GM12878 (cell line): ENCODE data around the gene AP4E1. TPM values are rescaled to one million over a fixed set of nuclear protein-coding genes. Genes with fewer than 3 reads are reported as not detected.
"Not testable (repeated sequence)": the region's sequence is repeated elsewhere in the genome, so short reads cannot be mapped to it uniquely, and the experiment has no call there.

Source experiments
- ATAC-seq: fragments of 200-7000 bp; cut with Tn5 transposase; 3 replicates; pipeline ENCODE4 v1.9.1; 2020; ENCODE audit warnings: mild to moderate bottlenecking, moderate library complexity
- BruUV-seq: library from RNA; stranded (reverse); fragments of 400-500 nt; replicated peaks from 2 replicates; lab custom pipeline; 2021; lab: Mats Ljungman, UMichigan
- CTCF ChIA-PET: fragments of 300-600 bp; sonication (Branson Sonifier 250); formaldehyde crosslinking; extraction: SDS; loops from one replicate; lab custom pipeline; 2021; ENCODE audit warnings: inconsistent platforms; lab: Yijun Ruan, JAX
- POLR2A ChIA-PET: fragments of 350-600 bp; formaldehyde crosslinking; extraction: SDS; loops from one replicate; lab custom pipeline; 2021; ENCODE audit warnings: inconsistent platforms; lab: Charles Lee
- RAD21 ChIA-PET: fragments of 300-600 bp; sonication (Branson Sonifier 250); formaldehyde crosslinking; loops from one replicate; lab custom pipeline; 2023; ENCODE audit warnings: antibody characterized with exemption; ENCODE audit not compliant: unreplicated experiment; lab: Charles Lee
- SMC1A ChIA-PET: fragments of 300-600 bp; sonication (Branson Sonifier 250); formaldehyde crosslinking; loops from one replicate; lab custom pipeline; 2023; ENCODE audit not compliant: unreplicated experiment, uncharacterized antibody; lab: Charles Lee
- DNase-seq: peaks from one replicate; pipeline ENCODE4 v3.0.0-alpha.2; 2011; ENCODE audit warnings: low read depth, low spot score
- FAIRE-seq: peaks from 3 replicates; lab custom pipeline; 2011; peaks lifted over from hg19 to GRCh38; lab: Jason Lieb, UNC
- H2AFZ ChIP-seq: 2 replicates; pipeline ENCODE4 v1.6.0; 2011; ENCODE audit warnings: low read depth, low read length, control low read depth; ENCODE audit not compliant: control insufficient read depth
- H3K27ac ChIP-seq: 2 replicates; pipeline ENCODE4 v1.5.1; 2011; ENCODE audit warnings: control low read depth; ENCODE audit not compliant: control insufficient read depth, insufficient read depth
- H3K27me3 ChIP-seq, 2 experiments: replicated peaks in 1 of 2; 2 replicates each; pipeline versions ENCODE4 v1.6.0 to v1.6.1; 2011; ENCODE audit warnings: low read length in 1 of 2; ENCODE audit not compliant: control insufficient read depth in 2 of 2, insufficient read depth in 2 of 2
- H3K36me3 ChIP-seq, 2 experiments: 2 replicates each; pipeline ENCODE4 v1.5.1; 2011; ENCODE audit warnings: low read length in 1 of 2; ENCODE audit not compliant: control insufficient read depth in 2 of 2, insufficient read depth in 2 of 2
- H3K4me1 ChIP-seq: 2 replicates; pipeline ENCODE4 v1.6.1; 2011; ENCODE audit warnings: mild to moderate bottlenecking, low read length, moderate library complexity, mixed read lengths; ENCODE audit not compliant: control insufficient read depth, insufficient read depth
- H3K4me2 ChIP-seq: 2 replicates; pipeline ENCODE4 v1.6.0; 2011; ENCODE audit warnings: control low read depth; ENCODE audit not compliant: control insufficient read depth, insufficient read depth
- H3K4me3 ChIP-seq: fragments of 200-600 bp; sonication (generic); 2 replicates; pipeline ENCODE4 v1.5.1; 2016
- H3K79me2 ChIP-seq: 2 replicates; pipeline ENCODE4 v1.6.0; 2011; ENCODE audit warnings: low read length; ENCODE audit not compliant: control insufficient read depth, insufficient read depth
- H3K9ac ChIP-seq: 2 replicates; pipeline ENCODE4 v1.8.0; 2011; ENCODE audit warnings: low read length, control low read depth, mixed read lengths; ENCODE audit not compliant: control insufficient read depth, insufficient read depth
- H3K9me3 ChIP-seq: replicated peaks from 3 replicates; pipeline ENCODE4 v1.5.1; 2011; ENCODE audit warnings: mild to moderate bottlenecking, low read length; ENCODE audit not compliant: control insufficient read depth, insufficient read depth
- H4K20me1 ChIP-seq: 2 replicates; pipeline ENCODE4 v1.6.0; 2011; ENCODE audit not compliant: control insufficient read depth, insufficient read depth
- ATF2 ChIP-seq: IDR thresholded peaks from 2 replicates; pipeline ENCODE4 v1.6.1; 2012; ENCODE audit warnings: low read length, inconsistent platforms
- BMI1 ChIP-seq: fragments of 450-650 bp; IDR thresholded peaks from 2 replicates; pipeline ENCODE4 v1.6.1; 2016; ENCODE audit warnings: mild to moderate bottlenecking, moderate library complexity, borderline replicate concordance
- NKRF ChIP-seq: fragments of 450-650 bp; conservative IDR thresholded peaks from 2 replicates; pipeline ENCODE4 v1.6.1; 2017; ENCODE audit warnings: mild to moderate bottlenecking, moderate library complexity
- ZBTB11 ChIP-seq: fragments of 450-650 bp; formaldehyde crosslinking; IDR thresholded peaks from 2 replicates; pipeline ENCODE4 v1.5.0; 2022; ENCODE audit warnings: mild to moderate bottlenecking, missing genetic modification characterization
- WGBS: methylation state at CpG from one replicate; pipeline ENCODE4 v1.1.6; 2016; ENCODE audit warnings: low lambda C conversion rate; ENCODE audit not compliant: insufficient replicate concordance, insufficient coverage; ENCODE audit errors: missing lambda C conversion rate; 5-methylcytosine and 5-hydroxymethylcytosine counted together
- in situ Hi-C: fragments of 300-500 bp; cut with MboI; formaldehyde crosslinking; loops from 9 replicates; pipeline ENCODE4 v1.14.3; 2018; ENCODE audit warnings: mixed read lengths
- intact Hi-C: fragments of 100-400 bp; cut with micrococcal nuclease; formaldehyde crosslinking; loops from one replicate; pipeline ENCODE4 v1.14.2; 2022; ENCODE audit not compliant: unreplicated experiment
- polyA plus RNA-seq, 11 experiments: library from polyadenylated mRNA; depleted of rRNA in 4 of 11; unstranded in 6 of 11; stranded (reverse) in 5 of 11; fragments of >200 nt; fragmentation: Nextera tagmentation in 4 of 11; fragmentation: Illumina TruSeq in 1 of 11; extraction: Ambion mirVana in 4 of 11; extraction: Trizol in 1 of 11; gene quantifications; 1 replicate in 1 of 11; 2 replicates in 10 of 11; pipeline versions ENCODE4 v1.2.1 to v1.2.3, GENCODE V29; 2011 to 2016; ENCODE audit warnings: inconsistent platforms in 2 of 11, missing spikeins in 2 of 11, low read depth in 1 of 11
- total RNA-seq, 4 experiments: library from RNA; depleted of rRNA in 3 of 4; stranded (reverse); fragments of >200 nt in 3 of 4; fragmentation: Illumina TruSeq in 1 of 4; extraction: Trizol in 1 of 4; gene quantifications; 2 replicates each; pipeline versions ENCODE4 v1.2.1 to v1.2.3, GENCODE V29; 2013 to 2021

Gene AP4E1
- total and polyA plus RNA-seq, 10 of the 15 experiments (the other 5 are each of a cell fraction or from before 2014, with no cell fraction given): 1.2 to 11.4 (median 6.7) TPM

GRCh38 chr15:51030649-51031316 lies 122.3 kb downstream of the AP4E1 start:
- no peaks in the 10 kb centered on the region; the same call in 2 of the 3 replicates for H3K9me3 ChIP-seq
- H3K4me1 ChIP-seq: no peaks in the 10 kb centered on the region
- WGBS: 75% methylated on average over 6 of the region's 6 CpGs
- no peak overlapping the region for H3K4me2 ChIP-seq
- ChIA-PET CTCF (no interaction called here), RAD21 (no interaction called here), POLR2A (no interaction called here), SMC1A (no interaction called here)
- ATAC-seq: no peak
- no peak overlapping the region for H3K9ac ChIP-seq
- H3K36me3 ChIP-seq: no peaks in the 10 kb centered on the region
- no peaks in the 10 kb centered on the region for H4K20me1 ChIP-seq
- no peak overlapping the region for H3K4me3 ChIP-seq
- in situ Hi-C loops (no loop called here), intact Hi-C loops (no loop called here)
- DNase-seq: no peak
- no peak overlapping the region for H2AFZ ChIP-seq
- FAIRE-seq: no peak
- H3K27ac ChIP-seq: no peak overlapping the region
- TF ChIP-seq ATF2: no peak
- no peak for TF ChIP-seq ZBTB11 (CRISPR knock-in tag)
- TF ChIP-seq BMI1: no peak
- no peak for TF ChIP-seq NKRF
- no peaks in the 10 kb centered on the region for H3K79me2 ChIP-seq
- no TSS peak for BruUV-seq
- H3K27me3 ChIP-seq: no peaks in the 10 kb centered on the region

GRCh38 chr15:51037474-51037873 lies 129.0 kb downstream of the AP4E1 start:
- H3K4me1 ChIP-seq, ATAC-seq, H3K4me3 ChIP-seq, POLR2A ChIA-PET, H4K20me1 ChIP-seq, in situ Hi-C loops, SMC1A ChIA-PET, CTCF ChIA-PET, H3K27me3 ChIP-seq, intact Hi-C loops, RAD21 ChIA-PET, BruUV-seq, DNase-seq, H3K79me2 ChIP-seq, H3K4me2 ChIP-seq, FAIRE-seq, H3K27ac ChIP-seq, H3K9ac ChIP-seq, H3K36me3 ChIP-seq, H2AFZ ChIP-seq, H3K9me3 ChIP-seq: not testable (repeated sequence)
- WGBS: 95% methylated on average over 13 of the region's 13 CpGs
